Lower leg skin (tissue), 3 donors: ENCODE measurements around the gene MAP3K14.

Experiments used
- POLR2A ChIP-seq, 2 donors: fragments of 450-650 bp; IDR thresholded peaks; one replicate each; pipeline ENCODE4 v1.6.1; 2016 to 2017; ENCODE audit warnings: antibody characterized with exemption in 2 of 2, mild to moderate bottlenecking in 1 of 2, moderate library complexity in 1 of 2
- TF ChIP-seq, protein P1 (sequence below), 3 donors: fragments of 450-650 bp; IDR thresholded peaks; one replicate each; pipeline ENCODE4 v1.5.1; 2016; ENCODE audit warnings: antibody characterized with exemption in 3 of 3, mild to moderate bottlenecking in 3 of 3, moderate library complexity in 2 of 3

DNA sequence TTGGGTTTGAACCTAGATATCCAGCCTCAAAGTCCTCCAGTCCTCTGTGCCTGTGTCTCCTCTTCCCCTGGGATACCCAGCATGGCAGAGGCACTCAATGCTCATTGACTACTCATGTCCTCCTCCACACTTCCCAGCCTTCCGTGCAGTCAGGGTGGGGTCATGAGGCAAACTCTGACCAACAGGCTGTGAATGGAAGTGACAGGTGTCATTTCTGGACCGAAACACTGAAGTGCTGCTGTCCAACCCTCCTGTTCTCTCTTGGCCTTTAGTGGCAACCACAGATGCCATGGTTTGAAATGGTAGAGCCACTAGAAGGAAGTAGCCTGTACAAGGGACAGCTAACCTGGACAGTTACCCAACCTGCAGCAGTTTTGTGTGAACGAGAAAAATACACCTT is 46.7 kb upstream of the MAP3K14 start:
- TF ChIP-seq, protein P1, sequence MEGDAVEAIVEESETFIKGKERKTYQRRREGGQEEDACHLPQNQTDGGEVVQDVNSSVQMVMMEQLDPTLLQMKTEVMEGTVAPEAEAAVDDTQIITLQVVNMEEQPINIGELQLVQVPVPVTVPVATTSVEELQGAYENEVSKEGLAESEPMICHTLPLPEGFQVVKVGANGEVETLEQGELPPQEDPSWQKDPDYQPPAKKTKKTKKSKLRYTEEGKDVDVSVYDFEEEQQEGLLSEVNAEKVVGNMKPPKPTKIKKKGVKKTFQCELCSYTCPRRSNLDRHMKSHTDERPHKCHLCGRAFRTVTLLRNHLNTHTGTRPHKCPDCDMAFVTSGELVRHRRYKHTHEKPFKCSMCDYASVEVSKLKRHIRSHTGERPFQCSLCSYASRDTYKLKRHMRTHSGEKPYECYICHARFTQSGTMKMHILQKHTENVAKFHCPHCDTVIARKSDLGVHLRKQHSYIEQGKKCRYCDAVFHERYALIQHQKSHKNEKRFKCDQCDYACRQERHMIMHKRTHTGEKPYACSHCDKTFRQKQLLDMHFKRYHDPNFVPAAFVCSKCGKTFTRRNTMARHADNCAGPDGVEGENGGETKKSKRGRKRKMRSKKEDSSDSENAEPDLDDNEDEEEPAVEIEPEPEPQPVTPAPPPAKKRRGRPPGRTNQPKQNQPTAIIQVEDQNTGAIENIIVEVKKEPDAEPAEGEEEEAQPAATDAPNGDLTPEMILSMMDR (IDR thresholded peaks at IDR 0.05): no peak
- no peak for TF ChIP-seq POLR2A (IDR thresholded peaks at IDR 0.05)
